Stimulated activated naive CD8-positive, alpha-beta T cell treated with anti-CD3 and anti-CD28 coated beads, Interleukin-15, Interleukin-2, amounts not matched to agents 100 U/mL and 50 U/mL, for 24 hours (primary cell): ENCODE measurements around the gene ALCAM.

Experiments
- ATAC-seq: fragments of 150-1000 bp; cut with Tn5 transposase; one replicate; pipeline ENCODE4 v1.10.0; 2021
- DNase-seq: peaks from one replicate; pipeline ENCODE4 v3.0.0; 2021

ALCAM gene

DNA sequence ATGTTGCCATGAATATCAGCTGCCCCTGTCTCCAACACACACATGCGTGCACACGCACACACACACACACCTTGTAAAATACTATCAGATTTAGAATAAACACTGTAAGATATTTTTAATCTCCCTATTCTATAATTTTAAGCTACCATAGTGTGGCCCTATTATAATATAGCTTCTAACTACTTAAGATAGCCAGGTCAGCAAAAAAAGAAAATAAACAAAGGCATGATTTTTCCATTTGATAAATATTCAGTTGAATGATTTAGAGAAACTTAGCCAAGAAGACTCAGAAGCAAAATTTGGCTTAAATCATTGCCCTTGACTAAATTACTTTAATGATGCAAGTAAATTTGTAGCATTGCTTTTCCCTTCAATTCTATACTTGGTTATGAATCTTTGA lies 162.2 kb downstream of the ALCAM start:
- DNase-seq (no peak), ATAC-seq (no peak)

DNA sequence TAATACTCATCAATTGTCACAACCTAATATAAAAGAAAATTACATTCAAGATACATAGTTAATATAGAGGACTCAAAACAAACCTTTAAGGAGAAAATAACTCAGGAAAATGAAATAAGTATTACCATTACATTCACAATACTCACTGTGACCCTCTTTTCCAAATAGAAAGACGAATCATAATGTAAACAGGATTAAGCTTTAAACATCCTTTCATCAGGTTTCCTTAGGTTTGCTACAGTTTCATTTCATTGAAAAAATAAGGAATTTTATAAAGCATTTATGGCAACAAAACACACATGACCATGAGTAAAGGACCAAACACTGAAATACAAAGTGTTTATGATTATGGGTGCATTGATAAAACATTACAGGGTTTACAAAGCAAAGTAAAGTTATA lies 162.7 kb downstream of the ALCAM start:
- no peak for ATAC-seq
- DNase-seq = no peak

DNA sequence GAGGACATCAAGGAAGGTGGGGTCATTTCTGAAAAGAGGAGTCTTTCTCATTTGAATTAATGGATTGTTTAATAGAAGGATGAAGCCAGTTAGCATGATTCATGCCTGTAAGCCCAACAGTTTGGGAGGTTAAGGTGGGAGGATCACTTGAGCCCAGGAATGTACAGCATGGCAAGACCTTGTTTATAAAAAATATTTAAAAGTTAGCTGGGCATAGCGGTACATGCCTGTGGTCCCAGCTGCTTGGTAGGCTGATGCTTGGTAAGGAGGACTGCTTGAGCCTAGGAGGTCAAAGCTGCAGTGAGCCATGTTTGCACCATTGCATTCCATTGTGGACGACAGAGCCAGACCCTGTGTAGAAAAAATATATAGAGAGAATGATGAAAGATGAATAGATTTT lies 165.5 kb downstream of the ALCAM start:
- DNase-seq (no peak), ATAC-seq (no peak)

DNA sequence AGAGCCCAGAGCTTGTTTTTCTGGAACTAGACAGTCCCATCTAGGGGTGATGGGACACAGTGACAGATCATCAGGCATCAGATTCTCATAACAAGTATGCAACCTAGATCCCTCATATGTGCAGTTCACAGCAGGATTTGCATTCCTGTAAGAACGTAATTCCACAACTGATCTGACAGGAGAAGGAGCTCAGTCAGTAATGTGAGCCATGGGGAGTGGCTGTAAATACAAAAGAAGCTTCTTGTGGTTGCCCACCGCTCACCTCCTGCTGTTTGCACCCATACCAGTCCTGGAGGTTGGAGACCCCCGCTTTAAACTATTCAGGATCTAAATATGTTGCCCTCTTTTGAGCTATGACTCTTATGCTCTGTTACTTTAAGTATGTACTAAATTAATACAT lies 167.3 kb downstream of the ALCAM start:
- ATAC-seq = no peak

DNA sequence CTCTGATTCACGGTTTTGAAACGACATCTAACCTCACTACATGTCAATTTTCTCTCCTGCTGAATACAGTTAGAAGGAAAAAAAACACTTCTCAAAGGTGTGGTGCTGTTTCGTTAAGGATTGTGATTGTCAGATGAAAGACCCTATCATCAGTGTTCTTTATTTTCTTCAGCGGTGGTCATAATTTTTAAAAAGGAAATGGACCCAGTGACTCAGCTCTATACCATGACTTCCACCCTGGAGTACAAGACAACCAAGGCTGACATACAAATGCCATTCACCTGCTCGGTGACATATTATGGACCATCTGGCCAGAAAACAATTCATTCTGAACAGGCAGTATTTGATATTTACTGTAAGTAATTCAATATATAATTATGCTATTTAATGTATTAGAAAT lies 167.8 kb downstream of the ALCAM start:
- no peak for DNase-seq
- no peak for ATAC-seq

More for the DNA sequence above, 167.3 kb downstream of the ALCAM start:
- no peak for DNase-seq

DNA sequence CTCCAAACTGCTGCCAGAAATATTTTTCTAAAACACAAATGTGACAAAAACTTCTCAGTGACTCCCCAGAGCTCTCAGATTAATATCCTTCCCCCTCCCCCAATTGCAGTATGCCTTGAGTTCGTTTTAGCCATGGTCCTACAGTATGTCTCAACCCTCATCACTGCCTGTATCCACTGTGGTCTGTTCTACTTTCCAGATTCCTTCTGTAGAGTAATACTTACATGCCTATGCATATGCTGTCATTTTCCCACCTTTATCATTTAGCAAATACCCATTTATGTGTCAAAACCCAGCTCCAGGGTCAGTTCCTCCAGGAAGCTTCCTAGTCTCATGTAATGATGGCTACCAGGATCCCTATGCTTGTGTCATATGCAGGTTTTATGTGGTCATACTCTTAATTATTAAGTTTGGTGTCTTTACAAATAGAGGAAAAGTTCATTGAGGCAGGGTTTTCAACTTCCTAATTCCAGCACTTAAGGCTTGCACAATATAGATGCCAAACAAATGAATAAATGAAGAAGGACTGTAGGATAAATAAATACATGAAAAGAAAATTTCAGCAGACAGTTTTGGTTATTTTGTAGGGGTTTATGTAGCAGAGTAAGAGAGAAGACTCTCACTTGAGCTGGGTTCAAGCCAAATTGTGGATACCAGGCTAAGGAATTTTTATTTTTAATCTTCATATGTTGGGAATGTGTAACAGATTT lies 170.8 kb downstream of the ALCAM start:
- DNase-seq (no peak), ATAC-seq (no peak)

DNA sequence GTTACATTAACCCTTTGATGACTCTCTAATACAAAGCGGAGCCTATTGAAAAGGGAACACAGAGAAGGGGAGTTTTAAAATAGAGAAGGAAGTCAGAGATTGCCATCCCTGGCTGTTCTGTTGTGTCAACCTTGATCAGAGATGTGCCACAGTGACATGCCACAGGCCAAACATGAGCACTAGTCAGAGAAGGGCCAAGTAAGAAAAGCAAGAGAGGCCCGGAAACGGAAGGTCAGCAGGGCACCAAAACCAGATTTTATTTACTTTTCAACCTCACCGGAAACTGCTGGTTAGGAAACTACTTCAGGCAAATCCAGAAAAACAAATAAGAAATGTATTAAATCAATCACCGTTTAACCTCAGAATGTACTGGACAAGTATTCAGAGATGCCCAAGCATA lies 171.8 kb downstream of the ALCAM start:
- DNase-seq (no peak), ATAC-seq (no peak)

DNA sequence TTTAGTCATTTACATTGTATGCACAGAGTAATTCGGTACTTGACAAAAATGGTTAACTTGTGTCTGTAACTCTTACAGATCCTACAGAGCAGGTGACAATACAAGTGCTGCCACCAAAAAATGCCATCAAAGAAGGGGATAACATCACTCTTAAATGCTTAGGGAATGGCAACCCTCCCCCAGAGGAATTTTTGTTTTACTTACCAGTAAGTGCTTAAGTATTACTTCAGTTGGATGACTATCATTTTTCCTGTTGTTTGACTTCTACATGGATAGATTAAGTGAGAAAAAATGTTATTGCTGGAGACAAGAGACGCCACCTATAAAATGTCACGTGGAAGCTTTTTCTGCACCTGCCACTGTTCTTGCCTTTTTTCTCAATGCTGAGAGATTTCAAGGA lies 173.2 kb downstream of the ALCAM start:
- ATAC-seq (no peak), DNase-seq (no peak)

DNA sequence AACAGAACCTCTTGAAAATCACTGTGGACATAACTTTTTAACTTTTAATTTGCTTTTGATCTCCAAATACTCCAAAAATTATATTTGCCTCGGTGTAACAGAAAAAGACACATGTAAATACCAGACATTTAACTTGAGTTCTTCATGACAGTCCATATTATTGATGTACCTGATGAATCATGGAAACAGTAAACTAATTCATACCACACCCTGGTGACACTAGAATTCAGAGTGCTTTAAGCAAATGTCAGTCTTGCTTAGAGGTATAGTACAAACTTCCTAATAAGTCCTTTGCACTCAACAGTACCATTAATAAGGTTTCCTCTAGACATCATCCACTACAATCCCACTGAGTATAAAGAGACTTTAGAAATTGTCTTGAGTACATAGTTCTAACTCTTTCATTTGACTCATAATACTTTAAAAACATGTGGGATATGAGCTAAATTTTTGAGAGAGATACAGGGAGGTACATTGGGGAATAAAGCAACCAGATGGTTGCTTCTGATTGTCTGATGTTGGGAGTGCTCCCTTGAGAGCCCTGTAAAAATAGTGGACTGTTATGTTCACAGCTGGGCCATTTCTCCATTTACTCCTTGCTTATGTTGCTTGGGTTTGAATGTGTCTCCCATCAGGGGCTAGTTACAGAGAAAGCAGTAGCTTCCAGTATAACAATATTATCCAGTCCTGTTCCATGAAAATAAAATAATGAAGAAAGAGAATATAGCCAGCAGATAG lies 175.7 kb downstream of the ALCAM start:
- DNase-seq (no peak), ATAC-seq (no peak)

DNA sequence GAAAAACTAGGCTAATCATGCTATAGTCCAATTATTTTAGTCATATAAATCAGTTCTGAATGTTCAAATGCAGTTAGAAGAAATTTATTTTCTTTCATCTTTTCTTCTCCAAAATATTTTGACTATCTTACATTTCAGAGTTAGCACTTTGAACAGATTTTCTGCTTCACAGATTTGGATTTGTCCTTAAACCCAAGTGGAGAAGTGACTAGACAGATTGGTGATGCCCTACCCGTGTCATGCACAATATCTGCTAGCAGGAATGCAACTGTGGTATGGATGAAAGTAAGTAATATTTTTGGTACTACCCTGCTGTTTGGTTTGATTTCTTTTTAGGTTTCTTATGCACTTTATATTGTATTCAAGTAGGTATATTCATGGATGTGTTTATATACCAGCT lies 178.3 kb downstream of the ALCAM start:
- DNase-seq = no peak
- ATAC-seq = no peak

DNA sequence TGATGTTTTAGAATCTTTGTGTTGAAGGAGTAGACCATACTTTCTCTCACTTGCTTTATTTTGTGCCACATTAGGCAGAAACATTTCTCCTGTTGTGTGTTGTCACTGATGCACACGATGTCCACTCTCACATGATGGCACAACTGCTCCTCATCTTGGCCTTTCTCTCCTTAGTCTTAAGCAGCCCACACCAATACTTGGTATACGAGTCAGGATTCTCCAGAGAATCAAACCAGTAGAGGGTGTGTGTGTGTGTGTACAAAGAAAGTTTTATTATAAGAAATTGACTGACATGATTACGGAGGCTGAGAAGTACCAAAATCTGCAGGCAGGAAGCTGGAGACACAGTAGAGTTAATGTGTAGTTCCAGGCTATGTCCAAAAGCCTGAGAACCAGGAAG lies 187.1 kb downstream of the ALCAM start:
- ATAC-seq (no peak), DNase-seq (no peak)

DNA sequence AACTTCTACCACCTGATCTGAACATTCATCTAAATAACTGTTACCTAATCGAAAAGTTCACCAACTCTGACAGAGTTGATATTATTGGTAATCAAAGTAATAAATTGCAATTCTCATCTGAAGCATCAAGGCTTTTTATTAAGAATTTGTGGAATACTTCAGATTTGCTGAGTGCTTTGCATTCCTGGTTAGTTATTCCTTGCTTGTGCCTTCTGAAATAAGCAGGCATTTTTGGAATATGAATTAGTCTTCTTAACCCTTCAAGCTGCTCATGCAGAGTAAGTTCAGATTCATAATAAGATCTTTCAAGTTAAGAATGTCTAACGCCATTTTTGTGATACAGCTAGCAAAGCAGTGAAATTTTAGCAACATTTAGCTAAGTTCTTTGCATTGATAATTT lies 188.5 kb downstream of the ALCAM start:
- no peak for DNase-seq
- ATAC-seq = no peak

DNA sequence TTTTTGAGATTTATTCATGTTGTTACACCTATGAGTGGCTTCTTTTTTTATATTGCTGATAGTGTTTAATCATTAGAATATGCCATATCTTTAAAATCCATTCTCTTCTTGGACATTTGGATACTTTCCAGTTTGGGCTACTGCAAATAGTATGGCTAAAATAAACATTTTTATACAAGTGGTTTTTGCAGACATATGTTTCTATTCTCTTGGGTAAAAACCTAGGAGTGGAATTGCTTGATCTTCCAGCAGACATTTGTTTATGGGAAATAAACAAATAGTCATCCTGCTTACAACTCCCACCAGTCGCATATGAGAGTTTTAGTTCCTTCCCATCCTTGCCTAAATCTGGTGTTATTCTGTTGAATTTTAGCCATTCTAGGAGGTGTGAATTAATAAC lies 193.1 kb downstream of the ALCAM start:
- DNase-seq (no peak), ATAC-seq (no peak)

DNA sequence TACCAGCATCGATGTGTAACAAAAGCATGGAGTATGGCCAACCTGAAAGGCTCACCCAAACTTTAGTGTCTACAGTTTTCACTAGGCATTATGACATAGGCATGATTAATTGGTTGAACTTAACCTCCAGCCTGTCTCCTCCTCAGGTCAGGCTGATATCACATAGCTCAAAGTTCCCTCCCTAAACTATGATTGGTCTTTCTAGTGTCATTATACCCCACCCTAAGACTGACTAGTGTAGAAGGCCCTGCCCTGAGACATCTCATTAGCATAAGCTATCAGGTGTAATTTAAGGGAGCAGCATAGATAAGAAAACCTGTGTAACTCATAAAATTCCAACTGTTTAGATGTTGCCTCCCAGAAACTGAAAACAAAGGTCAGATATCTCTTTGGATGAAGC lies 195.2 kb downstream of the ALCAM start:
- no peak for DNase-seq

DNA sequence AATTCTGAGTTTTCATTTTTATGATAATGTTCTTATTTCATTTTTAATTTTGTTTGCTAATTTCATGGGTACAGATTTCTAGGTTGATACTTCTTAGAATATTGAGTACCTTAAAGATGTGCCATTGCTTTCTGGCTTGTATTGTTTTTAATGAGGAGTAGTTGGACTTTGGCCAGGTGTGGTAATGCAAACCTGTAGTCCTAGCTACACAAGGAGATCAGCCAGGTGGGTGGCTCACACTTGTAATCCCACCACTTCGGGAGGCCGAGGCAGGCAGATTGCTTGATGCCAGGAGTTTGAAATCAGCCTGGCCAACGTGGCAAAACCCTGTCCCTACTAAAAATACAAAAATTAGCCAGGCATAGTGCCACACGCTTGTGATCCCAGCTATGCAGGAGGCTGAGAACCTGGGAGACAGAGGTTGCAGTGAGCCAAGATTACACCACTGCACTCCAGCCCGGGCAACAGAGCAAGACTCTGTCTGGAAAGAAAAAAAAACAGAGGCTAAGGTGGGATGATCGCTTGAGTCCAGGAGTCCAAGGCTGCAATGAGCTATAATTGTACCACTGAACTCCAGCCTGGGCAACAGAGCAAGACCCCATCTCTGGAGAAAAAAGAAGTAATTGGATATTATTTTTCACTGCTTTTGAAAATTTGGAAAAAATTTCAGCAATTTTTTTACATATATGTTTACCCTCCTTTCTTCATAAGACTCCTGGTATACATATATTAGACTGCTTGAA lies 198.0 kb downstream of the ALCAM start:
- ATAC-seq = no peak
- DNase-seq = no peak

More for the DNA sequence above, 195.2 kb downstream of the ALCAM start:
- ATAC-seq = no peak

DNA sequence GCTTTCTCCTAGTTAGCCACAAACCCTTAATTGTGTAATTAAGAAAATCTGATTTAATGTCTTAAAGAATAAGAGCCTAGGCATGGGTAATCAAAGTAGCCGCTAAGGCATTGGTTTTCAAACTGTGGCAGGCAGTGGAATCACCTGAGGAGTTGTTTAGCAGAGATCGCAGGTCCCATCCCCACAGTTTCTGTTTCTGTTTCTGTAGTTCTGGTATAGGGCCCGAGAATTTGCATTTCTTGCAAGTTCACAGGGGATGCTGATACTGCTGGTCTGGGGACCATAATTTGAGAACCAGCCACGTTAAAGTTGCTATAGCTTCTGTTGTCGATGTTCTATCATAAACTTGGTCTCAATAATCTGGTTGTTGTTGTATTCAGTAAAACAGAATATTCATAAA lies 204.3 kb downstream of the ALCAM start:
- no peak for DNase-seq

DNA sequence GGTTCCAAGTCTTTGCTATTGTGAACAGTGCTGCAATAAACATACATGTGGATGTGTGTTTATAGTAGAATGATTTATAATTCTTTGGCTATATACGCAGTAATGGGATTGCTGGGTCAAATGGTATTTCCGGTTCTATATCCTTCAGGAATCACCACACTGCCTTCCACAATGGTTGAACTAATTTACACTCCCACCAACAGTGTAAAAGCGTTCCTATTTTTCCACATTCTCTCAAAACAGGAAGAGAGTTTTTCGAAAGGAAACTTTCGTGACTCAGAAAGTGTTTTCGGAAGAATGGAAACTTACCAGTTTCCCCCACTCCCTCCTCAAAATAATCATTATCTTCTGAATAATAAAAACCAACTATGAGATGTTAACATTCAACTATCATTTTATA lies 205.8 kb downstream of the ALCAM start:
- ATAC-seq (no peak), DNase-seq (no peak)

More for the DNA sequence above, 204.3 kb downstream of the ALCAM start:
- ATAC-seq = no peak

DNA sequence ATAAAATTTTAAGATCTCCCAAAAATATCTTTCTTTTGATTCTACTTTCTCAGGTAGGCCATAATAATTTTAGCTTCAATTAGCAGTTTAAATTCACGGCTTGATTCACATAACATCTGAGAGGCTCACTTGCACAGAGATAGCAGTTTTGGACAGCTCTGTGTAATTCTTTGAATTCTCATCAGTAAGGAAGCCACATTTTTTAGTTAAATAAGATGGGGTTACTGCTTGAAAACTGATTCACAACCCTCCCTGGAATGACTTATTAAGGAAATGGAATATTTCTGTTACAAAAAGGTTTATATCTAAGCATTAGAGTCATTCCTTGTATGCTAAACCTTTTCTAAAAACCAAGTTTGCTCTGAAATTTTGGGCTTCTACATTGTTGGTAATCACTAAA lies 212.7 kb downstream of the ALCAM start:
- ATAC-seq (no peak), DNase-seq (no peak)

DNA sequence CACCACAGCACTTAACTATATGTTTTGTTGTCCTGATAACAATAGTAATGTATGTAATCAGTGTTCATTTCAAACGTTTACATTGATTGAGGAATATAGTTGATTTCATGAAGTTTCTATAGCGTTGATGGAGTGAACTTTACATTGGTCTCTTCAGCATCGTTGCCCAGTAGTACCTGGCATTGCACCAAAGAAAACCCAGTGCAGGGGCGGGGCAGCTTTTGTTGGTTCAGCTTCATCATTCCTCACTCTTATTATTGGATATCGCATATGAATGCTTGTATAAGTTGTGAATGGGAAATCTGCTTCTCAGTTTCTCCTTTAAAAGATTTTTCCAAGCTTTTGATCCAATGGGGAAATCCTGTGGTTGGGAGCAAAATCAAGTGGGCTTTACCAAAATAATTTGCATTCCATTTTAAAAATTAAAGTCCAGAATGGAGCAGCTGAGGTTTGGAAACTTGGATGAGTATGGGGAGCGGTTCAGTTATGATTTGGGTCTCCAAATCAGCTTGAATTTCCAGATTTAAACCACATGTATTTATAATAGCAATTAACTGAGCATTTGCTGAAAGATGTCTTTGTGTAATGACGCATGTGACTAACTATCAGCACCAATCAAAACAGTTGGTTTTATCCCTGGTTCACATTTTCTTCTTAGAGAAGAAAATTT lies 213.7 kb downstream of the ALCAM start:
- ATAC-seq (no peak), DNase-seq (no peak)

DNA sequence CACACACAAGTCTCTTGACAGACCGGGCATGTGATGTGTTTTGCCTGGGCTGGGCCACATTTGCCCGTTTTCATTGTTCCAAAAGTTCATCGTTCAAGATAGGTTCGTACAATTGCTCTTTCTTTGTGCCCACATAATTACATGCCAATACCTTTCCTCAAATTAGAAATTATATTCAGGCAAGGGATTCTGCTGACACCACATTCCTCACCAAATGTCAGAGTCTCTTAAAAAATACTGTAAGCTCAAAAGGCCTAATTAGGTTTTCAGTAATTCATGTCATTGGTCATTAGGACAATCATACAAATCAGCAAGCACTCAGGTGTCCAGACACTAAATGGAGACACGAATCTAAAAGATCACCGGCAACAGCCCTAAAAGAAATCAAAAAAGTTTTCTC lies 215.3 kb downstream of the ALCAM start:
- no peak for ATAC-seq

DNA sequence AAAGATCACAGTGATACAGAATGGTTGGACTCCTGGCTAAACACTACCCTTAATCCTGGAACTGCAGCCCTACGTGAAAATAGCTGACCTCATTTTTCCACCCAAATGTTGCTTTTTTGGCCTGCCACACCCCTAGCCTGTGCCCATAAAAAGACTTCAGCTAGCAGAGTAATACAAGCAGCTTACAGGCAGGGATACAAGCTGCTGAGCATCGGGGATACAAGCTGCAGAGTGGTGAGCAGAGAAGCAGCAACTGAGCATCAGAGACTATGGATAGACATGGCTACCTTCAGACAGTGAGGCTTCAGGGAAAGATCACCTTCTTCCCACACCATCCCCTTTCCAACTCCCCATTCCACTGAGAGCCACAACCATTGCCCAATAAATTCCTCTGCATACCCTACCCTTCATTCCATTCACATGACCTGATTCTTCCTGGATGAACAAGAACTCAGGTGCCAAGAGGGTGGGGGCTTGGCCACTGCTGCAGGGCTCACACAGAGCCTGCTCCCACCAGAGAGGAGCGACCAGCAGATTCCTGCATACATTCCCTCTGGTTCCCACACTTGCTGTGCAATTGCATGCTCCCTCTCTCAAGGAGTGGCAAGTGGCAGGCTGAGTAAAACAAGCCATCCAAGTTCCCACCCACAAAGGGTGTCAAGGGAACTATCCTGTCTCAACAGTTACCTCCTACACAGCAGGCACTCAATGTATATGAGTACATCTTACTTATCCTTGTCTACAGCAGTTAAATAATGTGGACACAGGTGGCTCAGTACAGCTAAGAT lies 217.5 kb downstream of the ALCAM start:
- no peak for ATAC-seq
- no peak for DNase-seq

More for the DNA sequence above, 215.3 kb downstream of the ALCAM start:
- no peak for DNase-seq

DNA sequence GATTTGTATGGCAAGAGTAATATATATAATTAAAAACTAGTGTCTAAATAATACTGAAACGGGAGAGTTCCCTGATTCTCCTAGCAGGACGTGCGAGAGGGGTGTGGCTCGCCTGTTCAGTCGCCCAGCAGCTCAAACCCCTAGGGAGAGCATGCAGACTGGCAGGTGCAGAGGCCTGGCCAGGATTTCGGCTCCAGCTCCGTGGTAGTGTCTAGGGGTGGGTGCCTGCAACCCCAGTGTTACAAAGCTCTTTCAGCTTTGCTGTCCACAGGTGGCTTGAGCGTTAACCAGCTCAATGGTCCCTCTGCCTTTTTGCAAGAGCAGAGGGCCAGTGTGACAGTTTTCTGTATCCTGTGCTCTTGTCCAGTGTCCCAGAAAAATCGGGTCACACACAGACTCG lies 226.6 kb downstream of the ALCAM start:
- ATAC-seq (no peak), DNase-seq (no peak)
